Thyroid gland (tissue), 4 donors: ENCODE measurements around the gene FOXL3.

ENCODE experiments used
- POLR2A ChIP-seq, 2 donors: fragments of 450-650 bp; IDR thresholded peaks; one replicate each; pipeline ENCODE4 v1.6.1; 2017; ENCODE audit warnings: antibody characterized with exemption in 2 of 2, mild to moderate bottlenecking in 2 of 2, moderate library complexity in 1 of 2
- TF ChIP-seq, protein P1 (sequence below), 6 experiments: fragments of 200-600 bp in 3 of 6; fragments of 450-650 bp in 3 of 6; sonication (generic) in 3 of 6; IDR thresholded peaks; one replicate each; pipeline ENCODE4 v1.5.1; 2016 to 2019; ENCODE audit warnings: antibody characterized with exemption in 6 of 6, mild to moderate bottlenecking in 2 of 6, inconsistent platforms in 1 of 6, moderate library complexity in 1 of 6

DNA sequence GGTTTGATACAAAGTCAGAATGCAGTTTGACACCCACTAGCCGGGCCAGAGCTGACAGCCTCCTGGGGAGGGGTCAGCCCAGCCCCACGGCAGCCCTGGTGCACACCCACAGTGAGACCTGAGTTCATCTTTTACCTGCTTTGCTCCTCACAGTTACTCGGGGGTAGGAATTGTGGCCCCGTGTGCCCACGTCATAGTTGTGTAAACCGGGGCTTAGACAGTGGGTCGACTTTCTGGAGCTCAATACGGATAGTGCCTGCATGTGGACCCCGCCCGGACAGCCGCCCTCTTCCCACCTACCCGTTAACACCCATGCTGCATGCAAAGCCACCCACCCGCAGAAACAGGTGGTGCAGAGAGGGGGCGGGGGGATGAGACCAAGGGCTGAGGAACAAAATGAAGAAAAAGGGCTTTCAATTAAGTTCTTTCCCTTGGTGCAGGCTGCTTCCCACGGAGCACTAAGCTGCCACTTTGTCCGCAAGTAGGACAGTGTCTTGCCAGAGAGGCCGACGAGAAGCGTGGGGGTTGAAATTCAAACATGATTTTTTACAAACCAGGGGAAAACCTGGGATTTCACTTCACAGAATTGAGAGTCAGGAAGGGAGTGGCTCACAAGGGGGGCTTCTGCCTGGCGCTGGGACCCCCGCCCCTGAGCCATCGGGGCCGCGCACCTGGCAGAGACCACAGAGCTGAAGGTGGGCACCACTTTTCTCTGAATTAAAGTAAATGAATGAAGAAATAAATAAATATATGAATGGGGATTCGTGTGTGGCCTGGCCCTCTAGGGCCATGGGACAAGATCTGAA, 24.6 kb upstream of the FOXL3 start:
- TF ChIP-seq, protein P1, sequence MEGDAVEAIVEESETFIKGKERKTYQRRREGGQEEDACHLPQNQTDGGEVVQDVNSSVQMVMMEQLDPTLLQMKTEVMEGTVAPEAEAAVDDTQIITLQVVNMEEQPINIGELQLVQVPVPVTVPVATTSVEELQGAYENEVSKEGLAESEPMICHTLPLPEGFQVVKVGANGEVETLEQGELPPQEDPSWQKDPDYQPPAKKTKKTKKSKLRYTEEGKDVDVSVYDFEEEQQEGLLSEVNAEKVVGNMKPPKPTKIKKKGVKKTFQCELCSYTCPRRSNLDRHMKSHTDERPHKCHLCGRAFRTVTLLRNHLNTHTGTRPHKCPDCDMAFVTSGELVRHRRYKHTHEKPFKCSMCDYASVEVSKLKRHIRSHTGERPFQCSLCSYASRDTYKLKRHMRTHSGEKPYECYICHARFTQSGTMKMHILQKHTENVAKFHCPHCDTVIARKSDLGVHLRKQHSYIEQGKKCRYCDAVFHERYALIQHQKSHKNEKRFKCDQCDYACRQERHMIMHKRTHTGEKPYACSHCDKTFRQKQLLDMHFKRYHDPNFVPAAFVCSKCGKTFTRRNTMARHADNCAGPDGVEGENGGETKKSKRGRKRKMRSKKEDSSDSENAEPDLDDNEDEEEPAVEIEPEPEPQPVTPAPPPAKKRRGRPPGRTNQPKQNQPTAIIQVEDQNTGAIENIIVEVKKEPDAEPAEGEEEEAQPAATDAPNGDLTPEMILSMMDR (IDR thresholded peaks at IDR 0.05), result no peak
- no peak for TF ChIP-seq POLR2A (IDR thresholded peaks at IDR 0.05)
